SK-N-SH (cell line): ENCODE measurements around the gene PRIMPOL.

Experiments
- EZH2phosphoT487 ChIP-seq: fragments of 200-600 bp; sonication (generic); IDR thresholded peaks from 2 replicates; pipeline ENCODE4 v1.6.1; 2017; ENCODE audit warnings: low read depth, mixed run types, mild to moderate bottlenecking, antibody characterized with exemption, moderate library complexity, borderline replicate concordance
- FOSL2 ChIP-seq: IDR thresholded peaks from 2 replicates; pipeline ENCODE4 v1.4.0; 2012; ENCODE audit warnings: low read depth, mild to moderate bottlenecking, moderate library complexity, borderline replicate concordance
- GABPA ChIP-seq: IDR thresholded peaks from 2 replicates; pipeline ENCODE4 v1.4.0; 2012; ENCODE audit warnings: low read depth, mild to moderate bottlenecking
- GATA2 ChIP-seq: sonication (generic); formaldehyde crosslinking; IDR thresholded peaks from 2 replicates; pipeline ENCODE4 v1.5.0; 2020; ENCODE audit warnings: mild to moderate bottlenecking, missing genetic modification reagents
- JUND ChIP-seq: IDR thresholded peaks from 2 replicates; pipeline ENCODE4 v1.4.0; 2012
- MXI1 ChIP-seq: IDR thresholded peaks from 2 replicates; pipeline ENCODE4 v1.6.1; 2012; ENCODE audit warnings: mild to moderate bottlenecking, low read depth, low read length, improper control_type of control experiment
- NFIC ChIP-seq: IDR thresholded peaks from 2 replicates; pipeline ENCODE4 v1.4.0; 2012; ENCODE audit warnings: borderline replicate concordance
- NRF1 ChIP-seq: IDR thresholded peaks from 2 replicates; pipeline ENCODE4 v1.6.1; 2012; ENCODE audit warnings: low read depth, mild to moderate bottlenecking, low read length
- POLR2AphosphoS5 ChIP-seq: IDR thresholded peaks from 2 replicates; pipeline ENCODE4 v1.6.1; 2012; ENCODE audit warnings: low read depth, low read length
- YY1 ChIP-seq: IDR thresholded peaks from 2 replicates; pipeline ENCODE4 v1.4.0; 2012; ENCODE audit warnings: low read depth, mild to moderate bottlenecking
- ZBTB33 ChIP-seq: IDR thresholded peaks from 2 replicates; pipeline ENCODE4 v1.4.0; 2012; ENCODE audit warnings: low read depth, borderline replicate concordance
- TF ChIP-seq, protein P1 (sequence below): fragments of 200-600 bp; sonication (generic); IDR thresholded peaks from 2 replicates; pipeline ENCODE4 v1.6.1; 2017; ENCODE audit warnings: antibody characterized with exemption, mild to moderate bottlenecking, moderate library complexity
- TF ChIP-seq, protein P2 (sequence below): IDR thresholded peaks from 2 replicates; pipeline ENCODE4; 2012
- TF ChIP-seq, protein P3 (sequence below): IDR thresholded peaks from 2 replicates; pipeline ENCODE4 v1.4.0; 2012; ENCODE audit warnings: low read depth, borderline replicate concordance

GRCh38 chr4:184706453-184706852 is 56.9 kb downstream of the PRIMPOL start:
- TF ChIP-seq, protein P1, sequence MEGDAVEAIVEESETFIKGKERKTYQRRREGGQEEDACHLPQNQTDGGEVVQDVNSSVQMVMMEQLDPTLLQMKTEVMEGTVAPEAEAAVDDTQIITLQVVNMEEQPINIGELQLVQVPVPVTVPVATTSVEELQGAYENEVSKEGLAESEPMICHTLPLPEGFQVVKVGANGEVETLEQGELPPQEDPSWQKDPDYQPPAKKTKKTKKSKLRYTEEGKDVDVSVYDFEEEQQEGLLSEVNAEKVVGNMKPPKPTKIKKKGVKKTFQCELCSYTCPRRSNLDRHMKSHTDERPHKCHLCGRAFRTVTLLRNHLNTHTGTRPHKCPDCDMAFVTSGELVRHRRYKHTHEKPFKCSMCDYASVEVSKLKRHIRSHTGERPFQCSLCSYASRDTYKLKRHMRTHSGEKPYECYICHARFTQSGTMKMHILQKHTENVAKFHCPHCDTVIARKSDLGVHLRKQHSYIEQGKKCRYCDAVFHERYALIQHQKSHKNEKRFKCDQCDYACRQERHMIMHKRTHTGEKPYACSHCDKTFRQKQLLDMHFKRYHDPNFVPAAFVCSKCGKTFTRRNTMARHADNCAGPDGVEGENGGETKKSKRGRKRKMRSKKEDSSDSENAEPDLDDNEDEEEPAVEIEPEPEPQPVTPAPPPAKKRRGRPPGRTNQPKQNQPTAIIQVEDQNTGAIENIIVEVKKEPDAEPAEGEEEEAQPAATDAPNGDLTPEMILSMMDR = no peak
- TF ChIP-seq ZBTB33 (no peak), NRF1 (no peak), POLR2AphosphoS5 (no peak), EZH2phosphoT487 (no peak), JUND (no peak), GATA2 (no peak), NFIC (no peak), YY1 (no peak), MXI1 (no peak), FOSL2 (no peak), GABPA (no peak)
- TF ChIP-seq, protein P2, sequence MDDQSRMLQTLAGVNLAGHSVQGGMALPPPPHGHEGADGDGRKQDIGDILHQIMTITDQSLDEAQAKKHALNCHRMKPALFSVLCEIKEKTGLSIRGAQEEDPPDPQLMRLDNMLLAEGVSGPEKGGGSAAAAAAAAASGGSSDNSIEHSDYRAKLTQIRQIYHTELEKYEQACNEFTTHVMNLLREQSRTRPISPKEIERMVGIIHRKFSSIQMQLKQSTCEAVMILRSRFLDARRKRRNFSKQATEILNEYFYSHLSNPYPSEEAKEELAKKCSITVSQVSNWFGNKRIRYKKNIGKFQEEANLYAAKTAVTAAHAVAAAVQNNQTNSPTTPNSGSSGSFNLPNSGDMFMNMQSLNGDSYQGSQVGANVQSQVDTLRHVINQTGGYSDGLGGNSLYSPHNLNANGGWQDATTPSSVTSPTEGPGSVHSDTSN = no peak
- TF ChIP-seq, protein P3, sequence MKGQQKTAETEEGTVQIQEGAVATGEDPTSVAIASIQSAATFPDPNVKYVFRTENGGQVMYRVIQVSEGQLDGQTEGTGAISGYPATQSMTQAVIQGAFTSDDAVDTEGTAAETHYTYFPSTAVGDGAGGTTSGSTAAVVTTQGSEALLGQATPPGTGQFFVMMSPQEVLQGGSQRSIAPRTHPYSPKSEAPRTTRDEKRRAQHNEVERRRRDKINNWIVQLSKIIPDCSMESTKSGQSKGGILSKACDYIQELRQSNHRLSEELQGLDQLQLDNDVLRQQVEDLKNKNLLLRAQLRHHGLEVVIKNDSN = no peak
